HG02623 (cell line): ENCODE measurements around the gene PSMA8.
"Not testable (repeated sequence)": the region's sequence is repeated elsewhere in the genome, so short reads cannot be mapped to it uniquely, and the experiment has no call there.

Experiments
- ATAC-seq: cut with Tn5 transposase; IDR thresholded peaks from one replicate; pipeline ENCODE4 v1.9.1; 2021; ENCODE audit warnings: moderate library complexity; ENCODE audit not compliant: unreplicated experiment

PSMA8 gene

DNA sequence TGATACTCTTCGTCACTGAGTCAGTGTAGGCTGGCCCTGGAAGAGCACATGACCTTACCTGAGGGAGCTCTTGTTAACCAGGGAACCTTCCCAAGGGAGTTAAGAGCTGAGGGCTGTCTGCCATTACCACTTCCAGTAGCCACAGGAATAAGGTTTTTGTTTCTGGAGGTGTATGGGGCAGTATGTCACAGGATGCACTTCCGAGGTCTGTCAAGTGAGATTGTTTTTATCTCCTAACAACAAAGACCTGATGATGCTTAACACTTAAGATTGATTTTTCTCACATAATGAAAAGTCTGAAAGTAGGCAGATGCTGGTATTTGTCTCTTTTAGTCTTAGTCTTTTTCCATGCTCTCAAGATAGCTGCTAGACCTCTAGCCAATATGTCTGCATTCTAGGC, 41.8 kb downstream of the PSMA8 start:
- ATAC-seq: no peak

GRCh38 chr18:26176134-26176533, 42.5 kb downstream of the PSMA8 start:
- ATAC-seq: no peak

DNA sequence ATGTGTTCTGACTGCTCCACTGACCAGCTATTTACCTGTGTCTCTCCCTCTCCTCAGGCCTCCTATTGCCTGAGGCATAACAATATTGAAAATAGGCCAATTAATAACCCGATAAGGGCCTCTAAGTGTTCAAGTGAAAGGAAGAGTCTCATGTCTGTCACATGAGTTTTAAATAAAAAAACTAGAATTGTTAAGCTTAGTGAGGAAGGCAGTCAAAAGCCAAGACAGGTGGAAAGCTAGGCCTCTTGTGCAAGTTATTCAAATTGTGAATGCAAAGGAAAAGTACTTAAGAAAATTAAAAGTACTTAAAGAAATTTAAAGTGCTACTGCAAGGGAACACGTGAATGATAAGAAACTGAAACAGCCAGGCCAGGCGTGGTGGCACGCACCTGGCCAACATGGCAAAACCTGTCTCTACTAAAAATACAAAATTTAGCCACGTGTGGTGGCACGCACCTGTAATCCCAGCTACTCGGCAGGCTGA, 47.7 kb downstream of the PSMA8 start:
- peak; percentile 61 for ATAC-seq

DNA sequence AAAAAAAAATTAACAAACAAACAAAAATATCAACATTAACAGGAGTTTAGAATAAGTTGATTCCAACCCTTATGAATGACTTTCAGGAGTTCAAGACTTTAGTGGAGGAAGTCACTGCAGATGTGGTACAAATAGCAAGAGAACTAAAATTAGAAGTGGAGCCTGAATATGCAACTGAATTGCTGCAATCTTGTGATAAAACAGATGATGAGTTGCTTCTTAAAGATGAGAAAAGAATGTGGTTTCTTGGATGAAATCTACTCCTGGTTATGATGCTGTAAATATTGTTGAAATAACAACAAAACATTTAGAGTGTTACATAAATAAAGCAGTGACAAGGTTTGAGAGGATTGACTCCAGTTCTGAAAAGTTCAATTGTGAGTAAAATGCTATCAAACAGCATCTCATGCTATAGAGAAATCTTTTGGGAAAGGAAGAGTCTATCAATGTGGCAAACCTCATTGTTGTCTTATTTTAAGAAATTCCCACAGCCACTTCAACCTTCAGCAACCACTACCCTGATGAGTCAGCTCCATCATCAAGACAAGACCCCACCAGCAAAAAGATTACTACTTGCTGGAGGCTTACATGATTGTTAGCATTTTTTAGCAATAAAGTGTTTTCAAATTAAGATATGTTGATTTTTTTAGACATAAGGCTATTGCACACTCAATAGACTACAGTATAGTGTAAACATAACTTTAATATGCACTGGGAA, 49.9 kb downstream of the PSMA8 start:
- ATAC-seq: no peak

DNA sequence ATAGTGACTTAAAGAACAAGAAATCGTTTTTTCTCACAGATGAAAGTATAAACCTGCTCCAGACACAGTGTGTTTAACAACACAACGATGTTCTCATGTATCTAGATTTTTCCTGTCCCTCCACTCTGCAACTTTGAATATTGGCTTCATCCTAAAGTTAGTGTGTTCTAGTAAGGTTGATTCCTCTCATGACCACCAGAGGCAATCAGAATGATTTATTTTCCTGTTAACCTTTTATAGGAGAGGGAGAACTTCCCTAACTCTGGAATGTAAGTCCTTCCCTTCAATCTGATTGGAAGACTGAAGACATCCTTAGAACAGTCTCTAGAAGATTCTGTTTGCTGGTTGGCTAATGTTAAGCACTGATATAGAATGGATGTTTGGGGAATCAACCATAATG, 51.6 kb downstream of the PSMA8 start:
- ATAC-seq: no peak

GRCh38 chr18:26190506-26190905, 56.8 kb downstream of the PSMA8 start:
- peak; percentile 73 for ATAC-seq

DNA sequence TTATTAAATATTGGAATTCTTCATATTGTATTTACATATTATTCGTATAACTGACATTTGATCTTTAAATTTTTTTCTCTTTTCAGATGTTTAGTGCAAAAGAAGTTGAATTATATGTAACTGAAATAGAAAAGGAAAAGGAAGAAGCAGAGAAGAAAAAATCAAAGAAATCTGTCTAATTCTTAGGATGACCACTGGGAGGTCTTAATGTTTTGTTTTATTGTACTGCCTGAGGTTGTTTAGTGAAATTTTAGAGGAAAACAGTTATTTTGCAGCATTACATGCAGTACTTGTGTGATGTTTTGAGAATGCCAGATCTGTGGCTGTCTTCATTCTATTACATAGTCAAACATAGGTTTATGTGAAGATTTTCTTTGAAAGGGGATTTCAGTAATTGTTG, 58.6 kb downstream of the PSMA8 start:
- ATAC-seq: no peak

- ATAC-seq: no peak
Observed at GRCh38 chr18:26196605-26197004, 62.9 kb downstream of the PSMA8 start.

DNA sequence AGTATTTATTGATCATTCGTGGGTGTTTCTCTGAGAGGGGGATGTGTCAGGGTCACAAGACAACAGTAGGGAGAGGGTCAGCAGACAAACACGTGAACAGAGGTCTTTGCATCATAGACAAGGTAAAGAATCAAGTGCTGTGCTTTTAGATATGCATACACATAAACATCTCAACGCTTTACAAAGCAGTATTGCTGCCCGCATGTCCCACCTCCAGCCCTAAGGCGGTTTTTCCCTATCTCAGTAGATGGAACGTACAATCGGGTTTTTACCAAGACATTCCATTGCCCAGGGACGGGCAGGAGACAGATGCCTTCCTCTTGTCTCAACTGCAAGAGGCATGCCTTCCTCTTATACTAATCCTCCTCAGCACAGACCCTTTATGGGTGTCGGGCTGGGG, 68.3 kb downstream of the PSMA8 start:
- ATAC-seq: not testable (repeated sequence)

GRCh38 chr18:26205318-26205717, 71.6 kb downstream of the PSMA8 start:
- ATAC-seq: no peak

DNA sequence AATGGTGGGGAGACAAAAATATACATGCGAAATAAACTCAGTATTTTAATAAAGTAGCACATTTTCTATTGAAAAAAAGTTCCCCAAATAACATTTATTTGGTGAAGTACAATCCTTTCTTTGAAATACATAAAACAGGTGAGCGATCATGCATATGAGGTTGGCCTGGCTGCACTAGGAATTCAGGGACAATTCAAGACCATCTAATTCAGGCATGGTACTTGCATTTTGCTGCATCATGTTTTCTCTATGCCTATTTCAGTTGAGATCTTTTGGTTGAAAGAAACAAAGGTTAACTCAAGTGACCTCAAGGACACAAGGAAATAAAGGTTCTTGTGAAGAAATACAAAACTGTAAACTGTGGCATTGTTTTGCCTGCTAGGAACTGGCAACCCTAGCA, 72.8 kb downstream of the PSMA8 start:
- no peak for ATAC-seq

GRCh38 chr18:26207937-26208336, 74.3 kb downstream of the PSMA8 start:
- no peak for ATAC-seq

- no peak for ATAC-seq
Observed at GRCh38 chr18:26208977-26209376, 75.3 kb downstream of the PSMA8 start.

GRCh38 chr18:26210147-26210546, 76.5 kb downstream of the PSMA8 start:
- ATAC-seq: no peak

DNA sequence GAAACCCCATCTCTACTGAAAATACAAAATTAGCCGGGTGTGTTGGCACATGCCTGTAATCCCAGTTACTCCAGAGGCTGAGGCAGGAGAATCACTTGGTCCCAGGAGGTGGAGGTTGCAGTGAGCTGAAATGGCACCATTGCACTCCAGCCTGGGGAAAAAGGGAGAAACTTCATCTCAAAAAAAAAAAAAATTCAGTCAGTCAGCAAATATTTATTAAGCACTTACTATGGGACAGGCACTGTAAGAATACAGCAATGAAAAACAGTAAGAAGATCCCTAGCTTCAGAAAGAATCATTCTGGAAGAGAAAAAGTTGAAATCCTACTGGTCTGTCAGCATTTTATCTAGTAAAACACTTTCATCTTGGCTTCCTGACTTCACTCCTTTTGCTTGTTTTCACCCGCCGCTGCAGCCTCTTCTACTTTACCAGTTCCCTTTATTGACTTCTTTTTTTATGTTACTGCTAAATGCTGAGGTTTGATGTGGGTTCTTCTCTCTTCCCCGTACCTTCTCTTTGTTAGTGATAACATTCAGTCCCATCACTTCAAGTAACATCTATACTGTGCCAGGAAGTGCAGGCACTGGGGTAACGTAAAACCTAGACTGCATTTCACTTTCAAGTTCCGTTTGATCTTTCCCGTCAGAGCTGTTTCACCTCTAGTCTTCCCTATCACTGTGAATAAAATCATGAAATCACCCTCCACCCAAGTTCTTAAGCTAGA, 81.7 kb downstream of the PSMA8 start:
- ATAC-seq: peak; percentile 95

GRCh38 chr18:26225022-26225693, 91.5 kb downstream of the PSMA8 start:
- ATAC-seq: no peak

DNA sequence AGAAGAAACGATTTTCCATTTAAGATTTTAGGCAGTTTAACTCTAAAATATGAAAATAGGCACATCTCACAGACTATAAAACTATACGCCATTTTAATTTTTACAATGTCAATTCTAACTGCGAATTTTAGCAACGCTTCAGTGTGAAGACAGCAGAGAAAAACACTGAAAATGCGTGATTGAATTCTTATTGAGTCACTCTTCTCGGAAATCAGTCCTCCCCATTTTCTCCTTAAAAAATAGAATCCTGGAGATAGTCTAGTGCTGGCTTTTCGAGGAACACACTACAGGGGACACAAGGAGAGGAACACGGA, 92.2 kb downstream of the PSMA8 start:
- no peak for ATAC-seq

- ATAC-seq: peak; percentile 89
Observed at GRCh38 chr18:26226229-26227050, 92.8 kb downstream of the PSMA8 start, which contains the start of gene TAF4B. TSS of gene TAF4B (plus strand) at chr18:26226445. CDS start at chr18:26226934, 489 bp downstream.

GRCh38 chr18:26227051-26227670, 93.5 kb downstream of the PSMA8 start:
- ATAC-seq: no peak

DNA sequence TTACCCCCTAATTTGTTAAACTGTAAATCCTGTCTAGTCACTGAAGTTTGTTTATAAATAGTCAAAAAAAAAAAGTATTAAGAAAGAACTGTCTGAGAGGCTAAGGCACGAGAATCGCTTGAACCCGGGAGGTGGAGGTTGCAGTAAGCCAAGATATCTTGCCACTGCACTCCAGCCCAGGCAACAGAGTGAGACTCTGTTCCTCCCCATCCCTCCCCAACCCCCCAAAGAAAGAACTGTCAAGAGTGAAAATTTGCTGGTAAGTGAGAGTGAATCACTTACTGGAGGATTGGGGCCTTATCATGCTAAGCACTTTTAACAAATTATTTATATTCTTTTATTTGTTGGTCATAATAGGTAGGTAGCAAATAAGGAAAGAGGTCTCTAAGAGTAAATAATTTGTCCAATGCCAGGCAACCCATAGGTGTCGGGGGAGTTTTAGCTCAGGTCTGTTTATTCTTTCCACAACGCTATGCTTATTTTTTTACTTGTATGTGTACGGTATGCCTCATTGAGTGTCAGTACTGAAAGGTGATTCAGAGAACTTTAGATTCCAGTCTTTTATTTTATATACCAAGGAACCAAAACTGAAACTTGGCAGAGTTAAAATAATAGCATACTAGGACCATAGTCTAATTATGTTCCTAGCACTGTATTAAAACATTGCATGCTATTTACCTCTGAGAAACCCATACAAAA, 95.0 kb downstream of the PSMA8 start:
- ATAC-seq: no peak
